T-helper 2 cell treated with Interferon-gamma antibody and Interleukin-4, amounts not matched to agents 100 ng/mL and 5 ng/mL, for 36 hours (primary cell): ENCODE data around the gene TANC1. TPM values are rescaled to one million over a fixed set of nuclear protein-coding genes. Genes with fewer than 3 reads are reported as not detected.

Experiments used
- intact Hi-C: fragments of 100-400 bp; cut with micrococcal nuclease; formaldehyde crosslinking; loops from one replicate; pipeline ENCODE4 v1.15.1; 2023
- total RNA-seq: library from RNA; stranded (reverse); gene quantifications from 2 replicates; pipeline ENCODE4 v1.2.3, GENCODE V29; 2022

Gene TANC1
- total RNA-seq, 1 donor from 2014 or later, result 0.20 TPM

- intact Hi-C loops, result no loop called here
Measured at GRCh38 chr2:159249990-159250715, 281.7 kb downstream of the TANC1 start.

GRCh38 chr2:159251296-159252173 is 283.1 kb downstream of the TANC1 start:
- intact Hi-C loops, result no loop called here

GRCh38 chr2:159252905-159253304 is 284.5 kb downstream of the TANC1 start:
- intact Hi-C loops, result no loop called here

DNA sequence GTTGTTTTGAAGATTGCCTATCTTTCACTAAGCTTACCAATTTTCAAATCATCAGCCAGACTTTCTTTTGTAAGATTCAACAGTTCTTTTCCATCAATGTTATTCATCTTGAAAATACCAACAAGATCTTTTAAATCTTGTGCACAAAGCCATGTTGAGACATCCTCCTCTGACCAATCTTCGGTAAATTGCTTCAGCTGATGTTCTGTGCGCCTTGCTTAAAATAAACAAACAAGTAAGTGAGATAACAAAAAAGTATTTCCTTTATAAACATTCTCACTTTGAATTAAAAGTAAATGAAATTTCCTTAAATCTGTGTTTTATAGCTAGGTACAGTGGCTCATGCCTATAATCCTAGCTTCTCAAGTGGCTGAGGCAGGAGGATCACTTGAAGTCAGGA is 287.7 kb downstream of the TANC1 start:
- intact Hi-C loops, result no loop called here

DNA sequence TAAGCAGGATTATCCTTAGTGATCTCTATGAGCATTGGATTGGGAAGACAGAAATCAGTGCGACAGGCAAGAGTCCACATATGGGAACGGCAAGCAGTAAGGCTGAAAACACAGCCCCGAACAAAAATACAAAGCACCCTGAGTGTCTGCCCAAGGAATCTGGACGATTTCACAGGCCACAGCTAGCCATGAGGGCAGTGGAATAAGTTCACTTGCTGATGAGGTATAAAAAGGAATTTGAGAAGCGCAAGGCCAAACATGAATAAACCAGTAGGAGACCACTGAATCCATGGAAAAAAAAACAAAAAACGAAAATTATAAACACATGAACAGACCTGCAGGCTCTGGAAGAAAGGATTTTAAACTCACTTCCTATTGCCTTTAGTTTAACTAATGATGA is 293.8 kb downstream of the TANC1 start:
- intact Hi-C loops, result no loop called here

DNA sequence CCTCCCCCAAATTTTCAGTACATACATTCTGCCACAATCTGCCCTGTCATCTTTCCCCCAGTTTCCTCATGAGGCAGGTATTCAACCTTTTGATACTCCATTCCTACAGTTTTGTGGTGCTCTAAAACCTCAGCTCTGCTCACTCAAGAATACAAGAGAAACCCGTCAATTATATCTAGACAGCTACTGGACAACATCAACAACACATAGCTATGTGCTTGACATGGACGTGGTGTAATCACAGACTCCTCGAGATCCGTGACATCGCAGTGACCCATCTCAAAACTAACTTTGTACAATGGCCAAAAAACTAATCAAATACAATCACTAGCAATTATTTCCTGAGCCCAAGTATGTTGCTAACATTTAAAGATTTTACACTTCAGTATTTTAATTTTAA is 294.5 kb downstream of the TANC1 start:
- intact Hi-C loops, result no loop called here

- intact Hi-C loops, result no loop called here
Measured at GRCh38 chr2:159265171-159265576, 296.7 kb downstream of the TANC1 start.

DNA sequence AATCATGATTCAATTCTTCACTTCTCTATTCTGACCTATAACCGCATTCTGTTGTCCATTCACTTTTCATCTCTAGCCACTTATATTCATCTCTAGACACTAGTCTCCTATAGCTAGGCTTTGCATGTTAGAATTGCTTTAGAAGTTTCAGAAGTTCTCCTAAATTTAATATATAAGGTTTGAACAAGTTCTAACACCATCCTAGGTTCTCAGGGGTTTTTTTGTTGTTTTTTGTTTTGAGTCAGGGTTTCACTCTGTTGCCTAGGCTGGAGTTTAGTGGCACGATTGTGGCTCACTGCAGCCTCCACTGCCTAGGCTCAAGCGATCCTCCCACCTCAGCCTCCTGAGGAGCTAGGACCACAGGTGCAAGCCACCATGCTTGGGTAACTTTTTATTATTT is 298.1 kb downstream of the TANC1 start:
- intact Hi-C loops, result no loop called here

GRCh38 chr2:159267921-159268320 is 299.5 kb downstream of the TANC1 start:
- intact Hi-C loops, result no loop called here

GRCh38 chr2:159270744-159271379 is 302.4 kb downstream of the TANC1 start:
- intact Hi-C loops, result no loop called here

- intact Hi-C loops, result no loop called here
Measured at GRCh38 chr2:159272156-159272555, 303.7 kb downstream of the TANC1 start.

- intact Hi-C loops, result no loop called here
Measured at GRCh38 chr2:159275111-159275510, 306.7 kb downstream of the TANC1 start.

DNA sequence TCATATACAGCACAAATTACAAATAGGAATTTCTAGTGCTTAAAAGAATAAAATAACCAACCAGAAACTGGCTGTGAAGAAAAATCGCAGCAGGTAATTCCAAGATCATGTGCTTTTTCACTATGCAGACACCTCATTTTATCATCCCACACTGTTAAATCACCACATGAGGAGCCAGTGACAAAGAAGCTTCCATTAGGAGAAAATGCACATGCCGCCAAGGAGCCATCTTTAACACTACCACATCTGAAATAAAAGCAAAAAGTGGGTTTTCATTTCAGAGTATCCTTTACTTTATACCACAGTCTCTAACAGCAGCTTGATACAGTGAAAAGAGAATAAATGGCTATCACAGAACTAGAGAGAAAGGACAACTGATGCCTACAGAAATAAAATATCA is 311.3 kb downstream of the TANC1 start:
- intact Hi-C loops, result loop anchor here (10.0 kb wide), 2 partner anchors 1385 to 1795 kb away; no protein-coding TSS in a partner anchor

- intact Hi-C loops, result loop anchor here (10.0 kb wide), 2 partner anchors 1386 to 1794 kb away; no protein-coding TSS in a partner anchor
Measured at GRCh38 chr2:159281002-159281401, 312.6 kb downstream of the TANC1 start.

Other genes starting within 250 kb of the TANC1 start
- gene DAPL1, start 173.3 kb upstream of the TANC1 start, total RNA-seq, result not detected in 2 replicates